Thyroid gland (tissue), 4 donors: ENCODE measurements around the gene ELMO1. TPM values are rescaled to one million over a fixed set of nuclear protein-coding genes. Genes with fewer than 3 reads are reported as not detected.

Source experiments
- DNase-seq, 2 donors: peaks; one replicate each; pipeline ENCODE4 v3.0.0-alpha.2; 2019
- H3K27ac ChIP-seq, 3 donors: fragments of 200-600 bp; sonication (generic); 1 replicate in 2 of 3; 2 replicates in 1 of 3; pipeline ENCODE4 v1.5.1; 2016 to 2019; ENCODE audit warnings: mild to moderate bottlenecking in 1 of 3, moderate library complexity in 1 of 3
- H3K27me3 ChIP-seq: fragments of 200-600 bp; sonication (generic); one replicate; pipeline ENCODE4 v1.5.1; 2019
- H3K36me3 ChIP-seq, 2 donors: fragments of 200-600 bp; sonication (generic); one replicate each; pipeline ENCODE4 v1.5.1; 2016 to 2019
- H3K4me1 ChIP-seq, 2 donors: fragments of 200-600 bp; sonication (generic); one replicate each; pipeline ENCODE4 v1.5.1; 2017 to 2019
- H3K4me3 ChIP-seq, 3 donors: fragments of 200-600 bp; sonication (generic); replicated peaks in 1 of 3; 1 replicate in 2 of 3; 2 replicates in 1 of 3; pipeline ENCODE4 v1.5.1; 2016; ENCODE audit warnings: mild to moderate bottlenecking in 1 of 3
- H3K9me3 ChIP-seq: fragments of 200-600 bp; sonication (generic); one replicate; pipeline ENCODE4 v1.5.1; 2017
- CTCF ChIP-seq, 6 experiments: fragments of 200-600 bp in 3 of 6; fragments of 450-650 bp in 3 of 6; sonication (generic) in 3 of 6; IDR thresholded peaks; one replicate each; pipeline ENCODE4 v1.5.1; 2016 to 2019; ENCODE audit warnings: antibody characterized with exemption in 6 of 6, mild to moderate bottlenecking in 2 of 6, inconsistent platforms in 1 of 6, moderate library complexity in 1 of 6
- POLR2A ChIP-seq, 2 donors: fragments of 450-650 bp; IDR thresholded peaks; one replicate each; pipeline ENCODE4 v1.6.1; 2017; ENCODE audit warnings: antibody characterized with exemption in 2 of 2, mild to moderate bottlenecking in 2 of 2, moderate library complexity in 1 of 2
- WGBS, 2 donors: methylation state at CpG; one replicate each; pipeline ENCODE4 v1.1.5; 2017; 5-methylcytosine and 5-hydroxymethylcytosine counted together
- intact Hi-C: fragments of 100-400 bp; cut with DNase I; formaldehyde crosslinking; loops from one replicate; pipeline ENCODE4 v1.15.1; 2023
- total RNA-seq, 4 donors: library from RNA; depleted of rRNA; stranded (reverse); fragments of >200 nt; gene quantifications; one replicate each; pipeline ENCODE4 v1.2.3, GENCODE V29; 2016

Gene ELMO1
- total RNA-seq, 4 donors from 2014 or later = 168 to 423 (median 312) TPM

- H3K9me3 ChIP-seq = no peaks in the 10 kb centered on the region
- peaks cover 0 to 3% of the 10 kb centered on the region in 2 donors for H3K36me3 ChIP-seq
- intact Hi-C loops = no loop called here
- H3K4me1 ChIP-seq = peaks cover 30 to 46% of the 10 kb centered on the region in 2 donors
- peak overlapping the region in 1 of 3 donors; percentile 41 for H3K27ac ChIP-seq
- no peak overlapping the region for H3K4me3 ChIP-seq
- no peak for TF ChIP-seq POLR2A (IDR thresholded peaks at IDR 0.05)
- no peaks in the 10 kb centered on the region for H3K27me3 ChIP-seq
- 87 to 90% methylated on average over 6 of the region's 6 CpGs for WGBS, 2 donors
- DNase-seq = no peak
Measured at GRCh38 chr7:37430640-37431039, 18.0 kb downstream of the ELMO1 start.

DNA sequence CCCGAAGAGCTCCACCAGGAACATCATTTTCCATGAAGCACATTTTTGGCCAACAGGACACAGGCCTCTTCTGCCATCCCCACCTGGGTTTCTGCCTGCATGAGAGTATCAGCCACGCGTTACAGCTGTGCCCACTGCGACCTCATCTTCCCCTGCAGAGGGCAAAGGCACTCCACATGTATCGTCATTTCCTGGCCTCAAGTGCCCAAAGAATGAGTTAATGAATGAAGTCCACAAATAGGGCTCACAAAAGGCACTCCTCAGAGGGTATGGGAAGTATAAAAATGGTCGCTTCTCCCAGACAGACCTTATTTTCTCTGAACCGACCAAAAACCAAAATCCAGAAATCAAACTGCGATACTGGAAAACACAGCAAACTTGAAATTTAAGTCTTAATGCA lies 18.5 kb downstream of the ELMO1 start:
- intact Hi-C loops = no loop called here
- Histone ChIP-seq H3K27me3 (no peaks in the 10 kb centered on the region), H3K4me1 (peaks cover 26 to 41% of the 10 kb centered on the region in 2 donors), H3K36me3 (peaks cover 0 to 3% of the 10 kb centered on the region in 2 donors), H3K9me3 (no peaks in the 10 kb centered on the region), H3K27ac (peak overlapping the region in 1 of 3 donors; percentile 41), H3K4me3 (no peak overlapping the region)
- no peak for DNase-seq
- no peak for TF ChIP-seq POLR2A (IDR thresholded peaks at IDR 0.05)
- no peak for TF ChIP-seq CTCF (IDR thresholded peaks at IDR 0.05)
- 93 to 96% methylated on average over 8 of the region's 8 CpGs for WGBS, 2 donors

- H3K27ac ChIP-seq = no peak overlapping the region
- H3K4me3 ChIP-seq = no peak overlapping the region
- H3K4me1 ChIP-seq = peaks cover 18 to 34% of the 10 kb centered on the region in 2 donors
- intact Hi-C loops = no loop called here
- peaks cover 0 to 3% of the 10 kb centered on the region in 2 donors for H3K36me3 ChIP-seq
- peak in 1 of 2 donors; percentile 39 for DNase-seq
- no peaks in the 10 kb centered on the region for H3K27me3 ChIP-seq
- H3K9me3 ChIP-seq = no peaks in the 10 kb centered on the region
- TF ChIP-seq CTCF (IDR thresholded peaks at IDR 0.05) = peak in 1 of 6 experiments; percentile 42
- no peak for TF ChIP-seq POLR2A (IDR thresholded peaks at IDR 0.05)
Measured at GRCh38 chr7:37429435-37429791, 19.3 kb downstream of the ELMO1 start.

DNA sequence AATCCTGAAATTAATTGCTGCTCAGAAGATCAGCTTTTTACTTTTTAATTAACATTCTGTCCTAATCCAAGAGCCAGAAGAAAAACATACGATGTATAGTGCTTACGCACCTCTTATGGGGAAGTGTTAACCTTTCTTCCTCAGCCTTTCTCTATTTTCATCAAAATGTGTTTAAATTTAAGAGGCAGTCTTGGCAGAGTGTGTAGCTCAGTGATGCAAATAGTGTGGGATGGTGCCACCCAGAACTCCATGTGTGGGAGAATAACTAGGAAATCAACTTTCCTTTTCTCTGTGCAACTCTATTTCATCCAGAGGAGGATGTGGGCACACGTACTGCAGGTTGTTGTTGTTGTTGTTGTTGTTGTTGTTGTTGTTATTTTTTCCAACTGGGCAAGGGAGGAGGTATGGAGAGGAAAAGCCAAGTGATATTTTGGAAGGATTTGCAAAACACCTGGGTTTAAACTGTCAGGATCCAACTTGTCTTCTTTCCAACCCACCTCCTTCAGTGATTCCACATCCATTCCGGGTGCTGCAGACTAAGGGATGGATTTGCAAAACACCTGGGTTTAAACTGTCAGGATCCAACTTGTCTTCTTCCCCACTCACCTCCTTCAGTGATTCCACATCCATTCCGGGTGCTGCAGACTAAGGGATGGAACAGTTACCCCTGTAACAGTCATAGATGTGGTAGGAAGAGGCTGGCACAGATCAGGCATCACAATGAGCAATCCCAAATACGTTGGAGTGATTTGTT lies 19.8 kb downstream of the ELMO1 start:
- H3K4me3 ChIP-seq = no peak overlapping the region
- H3K27ac ChIP-seq = no peak overlapping the region

GRCh38 chr7:37427276-37427940 lies 21.3 kb downstream of the ELMO1 start:
- Histone ChIP-seq H3K36me3 (peaks cover 0 to 3% of the 10 kb centered on the region in 2 donors), H3K9me3 (no peaks in the 10 kb centered on the region), H3K4me3 (no peak overlapping the region), H3K27ac (no peak overlapping the region), H3K4me1 (peaks cover 18 to 22% of the 10 kb centered on the region in 2 donors), H3K27me3 (no peaks in the 10 kb centered on the region)
- DNase-seq = no peak
- no peak for TF ChIP-seq POLR2A (IDR thresholded peaks at IDR 0.05)
- no peak for TF ChIP-seq CTCF (IDR thresholded peaks at IDR 0.05)
- intact Hi-C loops = no loop called here
- WGBS, 2 donors = 91 to 95% methylated on average over 2 of the region's 2 CpGs

More for the DNA sequence above, 19.8 kb downstream of the ELMO1 start:
- intact Hi-C loops = no loop called here
- Histone ChIP-seq H3K9me3 (no peaks in the 10 kb centered on the region), H3K27me3 (no peaks in the 10 kb centered on the region), H3K36me3 (peaks cover 0 to 3% of the 10 kb centered on the region in 2 donors), H3K4me1 (peaks cover 13 to 28% of the 10 kb centered on the region in 2 donors)
- no peak for DNase-seq
- 81 to 83% methylated on average over 6 of the region's 6 CpGs for WGBS, 2 donors
- TF ChIP-seq CTCF (IDR thresholded peaks at IDR 0.05) (no peak), POLR2A (IDR thresholded peaks at IDR 0.05) (no peak)
